ENCODE data around the gene MRPS23.

The MRPS23 gene

DNA sequence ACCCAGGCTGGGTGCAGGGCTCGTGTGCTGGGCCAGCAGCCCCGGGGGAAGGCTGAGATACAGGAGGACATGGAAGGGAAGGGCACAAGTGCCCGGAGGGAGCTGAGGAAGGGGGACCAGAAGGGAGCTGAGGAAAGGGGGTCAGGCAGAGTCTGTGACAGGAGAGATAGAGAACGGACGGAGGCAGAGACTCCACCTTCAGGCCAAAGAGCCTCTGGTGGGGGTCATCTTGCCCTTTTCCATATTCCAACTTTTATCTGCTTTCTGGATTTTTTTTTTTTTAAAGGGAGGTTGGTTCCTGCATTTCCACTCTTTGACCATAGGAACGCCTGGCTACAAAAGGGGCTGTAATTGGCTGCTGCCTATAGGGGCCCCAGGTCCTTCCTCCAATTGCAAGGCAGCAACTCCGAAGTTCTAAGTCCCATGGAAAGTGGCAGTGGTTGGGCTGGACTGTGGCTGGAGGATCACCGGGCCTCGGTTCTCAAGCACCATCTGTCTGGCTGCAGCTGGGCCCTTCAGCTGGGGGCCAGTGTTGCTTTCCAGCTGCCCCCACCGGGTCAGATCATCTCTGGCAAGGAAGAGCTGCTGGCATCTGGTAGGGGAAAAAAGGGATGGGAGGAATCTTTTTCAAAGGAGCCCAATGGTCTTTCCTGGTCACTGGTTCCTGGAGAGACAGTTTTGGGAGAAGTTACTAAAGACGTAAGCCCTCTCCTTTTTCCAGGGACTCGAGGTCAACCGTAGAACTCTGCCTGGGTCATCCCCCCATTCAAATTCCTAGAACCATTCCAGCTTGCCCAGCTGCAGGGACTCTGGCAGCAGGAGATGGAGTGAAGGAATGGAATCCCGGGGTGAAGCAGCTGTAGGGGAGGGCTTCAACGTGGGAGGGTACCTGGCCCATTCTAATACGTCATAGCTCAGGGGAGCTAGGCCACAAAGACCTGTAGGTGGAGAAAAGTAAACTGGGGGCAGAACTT, 13.1 kb upstream of the MRPS23 start:
- Histone ChIP-seq H3K4me1 (ENCODE audit: control insufficient read depth in 1 of 2, insufficient read depth in 2 of 2, low read length in 2 of 2) (peaks cover 24 to 31% of the 10 kb centered on the region in 2 donors), H3K9me3 (ENCODE audit: control insufficient read depth in 1 of 2, low read length in 2 of 2) (no peaks in the 10 kb centered on the region), H3K27me3 (ENCODE audit: control insufficient read depth in 1 of 2, insufficient read depth in 2 of 2, low read length in 2 of 2) (no peaks in the 10 kb centered on the region), H3K4me3 (ENCODE audit: low read depth in 1 of 2, low read length in 2 of 2) (peak overlapping the region in 1 of 2 donors; percentile 63), H3K27ac (ENCODE audit: low read depth, low read length) (no peak overlapping the region), H3K9ac (ENCODE audit: low read depth in 1 of 2, low read length in 2 of 2) (peak overlapping the region in 1 of 2 donors; percentile 32), H3K36me3 (ENCODE audit: control insufficient read depth in 1 of 2, insufficient read depth in 2 of 2, low read length in 2 of 2) (no peaks in the 10 kb centered on the region)

- Histone ChIP-seq H3K27me3 (ENCODE audit: control insufficient read depth in 1 of 2, insufficient read depth in 2 of 2, low read length in 2 of 2) (no peaks in the 10 kb centered on the region), H3K9me3 (ENCODE audit: control insufficient read depth in 1 of 2, low read length in 2 of 2) (no peaks in the 10 kb centered on the region), H3K4me3 (ENCODE audit: low read depth in 1 of 2, low read length in 2 of 2) (peak overlapping the region; percentile 63 to 71), H3K36me3 (ENCODE audit: control insufficient read depth in 1 of 2, insufficient read depth in 2 of 2, low read length in 2 of 2) (no peaks in the 10 kb centered on the region), H3K4me1 (ENCODE audit: control insufficient read depth in 1 of 2, insufficient read depth in 2 of 2, low read length in 2 of 2) (peaks cover 20 to 23% of the 10 kb centered on the region in 2 donors), H3K9ac (ENCODE audit: low read depth in 1 of 2, low read length in 2 of 2) (peak overlapping the region; percentile 32 to 58), H3K27ac (ENCODE audit: low read depth, low read length) (peak overlapping the region; percentile 58)
Measured at GRCh38 chr17:57861790-57862693, 12.2 kb upstream of the MRPS23 start.

DNA sequence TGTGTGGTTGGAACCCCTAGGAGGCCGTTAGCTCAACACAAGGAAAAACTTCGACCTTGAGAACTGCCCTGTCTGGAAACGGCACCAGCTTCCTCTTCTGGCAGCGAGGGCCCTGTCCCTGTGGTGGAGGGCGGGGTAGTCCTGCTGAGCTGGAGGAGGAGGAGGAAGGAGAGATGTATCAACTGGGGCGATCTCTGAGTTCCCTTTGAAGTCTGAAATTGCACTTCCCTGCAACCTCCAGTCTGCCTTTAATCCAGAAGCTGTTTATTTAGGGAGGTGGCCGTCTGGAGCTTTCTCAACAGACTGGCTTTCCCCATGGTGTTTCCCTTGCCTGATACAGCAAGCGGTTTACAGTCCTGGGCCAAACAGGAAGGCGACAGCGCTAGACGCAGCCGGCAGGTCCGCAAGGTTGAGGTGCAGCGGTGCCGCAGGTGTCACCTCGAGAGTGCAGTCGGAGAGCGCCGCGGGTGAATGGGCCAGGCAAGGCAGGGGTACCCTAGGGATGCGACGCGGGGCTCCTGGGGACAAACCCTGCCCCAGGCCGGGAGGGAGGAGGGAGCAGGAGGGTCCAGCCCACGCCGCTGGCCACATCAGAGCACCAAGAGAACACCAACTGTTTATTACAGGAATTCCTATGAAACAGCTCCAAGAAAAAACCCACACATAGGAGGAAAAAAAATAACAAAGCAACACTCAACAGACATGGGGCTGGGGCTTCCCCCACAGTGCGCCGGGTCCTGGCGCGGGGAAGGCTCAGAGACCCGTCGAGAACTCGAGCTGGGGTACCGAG, 11.4 kb upstream of the MRPS23 start:
- Histone ChIP-seq H3K27ac (ENCODE audit: low read depth, low read length) (peak overlapping the region; percentile 58), H3K4me1 (ENCODE audit: control insufficient read depth in 1 of 2, insufficient read depth in 2 of 2, low read length in 2 of 2) (peaks cover 20 to 23% of the 10 kb centered on the region in 2 donors), H3K9me3 (ENCODE audit: control insufficient read depth in 1 of 2, low read length in 2 of 2) (no peaks in the 10 kb centered on the region), H3K27me3 (ENCODE audit: control insufficient read depth in 1 of 2, insufficient read depth in 2 of 2, low read length in 2 of 2) (no peaks in the 10 kb centered on the region), H3K4me3 (ENCODE audit: low read depth in 1 of 2, low read length in 2 of 2) (peak overlapping the region; percentile 63 to 71), H3K9ac (ENCODE audit: low read depth in 1 of 2, low read length in 2 of 2) (peak overlapping the region; percentile 32 to 58), H3K36me3 (ENCODE audit: control insufficient read depth in 1 of 2, insufficient read depth in 2 of 2, low read length in 2 of 2) (no peaks in the 10 kb centered on the region)

DNA sequence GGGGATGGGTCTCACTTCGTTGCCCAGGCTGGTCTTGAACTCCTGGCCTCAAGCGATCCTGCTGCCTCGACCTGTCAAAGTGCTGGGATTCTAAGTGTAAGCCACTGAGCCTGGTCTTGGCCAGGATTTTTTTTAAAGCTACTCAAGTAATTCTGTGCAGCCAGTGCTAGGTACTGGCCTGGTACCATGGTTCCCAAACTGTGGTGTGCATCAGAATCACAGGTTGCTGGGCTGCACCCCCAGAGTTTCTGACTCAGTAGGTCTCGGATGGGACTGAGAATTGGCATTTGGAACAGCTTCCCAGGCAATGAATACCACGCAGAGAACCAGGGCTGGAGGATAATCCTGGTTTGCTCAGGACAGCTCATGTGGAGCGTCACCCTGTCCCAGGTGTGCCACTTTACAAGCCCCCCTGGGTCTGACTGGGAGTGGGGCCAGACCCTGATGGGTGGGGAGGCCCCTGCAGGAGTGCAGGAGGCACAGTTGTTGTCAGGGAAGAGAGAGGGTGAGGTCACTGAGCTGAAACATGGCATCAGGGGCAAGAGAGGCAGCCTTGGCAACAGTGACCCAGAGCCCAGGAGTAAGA, 10.7 kb upstream of the MRPS23 start:
- Histone ChIP-seq H3K27me3 (ENCODE audit: control insufficient read depth in 1 of 2, insufficient read depth in 2 of 2, low read length in 2 of 2) (no peaks in the 10 kb centered on the region), H3K4me3 (ENCODE audit: low read depth in 1 of 2, low read length in 2 of 2) (peak overlapping the region; percentile 63 to 71), H3K4me1 (ENCODE audit: control insufficient read depth in 1 of 2, insufficient read depth in 2 of 2, low read length in 2 of 2) (peaks cover 20 to 26% of the 10 kb centered on the region in 2 donors), H3K9ac (ENCODE audit: low read depth in 1 of 2, low read length in 2 of 2) (peak overlapping the region in 1 of 2 donors; percentile 58), H3K27ac (ENCODE audit: low read depth, low read length) (peak overlapping the region; percentile 55), H3K9me3 (ENCODE audit: control insufficient read depth in 1 of 2, low read length in 2 of 2) (no peaks in the 10 kb centered on the region), H3K36me3 (ENCODE audit: control insufficient read depth in 1 of 2, insufficient read depth in 2 of 2, low read length in 2 of 2) (no peaks in the 10 kb centered on the region)

DNA sequence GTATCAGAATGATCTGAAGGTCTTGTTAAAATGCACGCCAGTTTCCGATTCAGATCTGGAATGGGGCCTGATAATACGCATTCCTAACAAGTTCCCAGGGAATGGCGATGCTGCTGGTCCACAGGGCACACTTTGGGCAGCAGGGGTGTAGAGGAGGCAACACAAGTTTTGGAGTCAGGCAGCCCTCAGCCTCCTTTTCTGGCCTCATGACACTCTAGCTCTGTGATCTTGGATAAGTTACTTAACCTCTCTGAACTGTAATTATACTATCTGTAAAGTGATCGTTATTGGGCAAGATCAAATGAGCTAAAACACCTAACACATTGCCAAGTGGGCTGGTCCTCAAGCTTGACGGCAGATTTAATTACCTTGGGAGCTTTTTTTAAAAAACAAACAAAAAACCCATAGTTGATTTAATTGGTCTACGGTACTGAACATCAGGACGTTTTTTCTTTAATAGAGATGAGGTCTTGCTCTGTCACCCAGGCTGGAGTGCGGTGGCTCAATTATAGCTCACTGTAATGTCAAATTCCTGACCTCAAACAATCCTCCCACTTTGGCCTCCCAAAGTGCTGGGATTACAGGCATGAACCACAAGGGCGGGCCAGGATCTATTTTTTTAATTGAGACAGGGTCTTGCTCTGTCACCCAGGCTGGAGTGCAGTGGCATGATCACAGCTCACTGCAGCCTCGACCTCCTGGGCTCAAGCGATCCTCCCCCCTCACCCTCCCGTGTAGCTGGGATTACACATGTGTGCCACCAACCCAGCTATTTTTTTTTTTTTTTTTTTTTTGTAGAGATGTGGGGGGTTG, 10.0 kb upstream of the MRPS23 start:
- Histone ChIP-seq H3K4me1 (ENCODE audit: control insufficient read depth in 1 of 2, insufficient read depth in 2 of 2, low read length in 2 of 2) (peaks cover 20 to 28% of the 10 kb centered on the region in 2 donors), H3K27ac (ENCODE audit: low read depth, low read length) (no peak overlapping the region)

GRCh38 chr17:57858838-57859237, 9.0 kb upstream of the MRPS23 start:
- Histone ChIP-seq H3K9ac (ENCODE audit: low read depth in 1 of 2, low read length in 2 of 2) (no peak overlapping the region), H3K4me3 (ENCODE audit: low read depth in 1 of 2, low read length in 2 of 2) (no peak overlapping the region), H3K36me3 (ENCODE audit: control insufficient read depth in 1 of 2, insufficient read depth in 2 of 2, low read length in 2 of 2) (no peaks in the 10 kb centered on the region), H3K4me1 (ENCODE audit: control insufficient read depth in 1 of 2, insufficient read depth in 2 of 2, low read length in 2 of 2) (peaks cover 21 to 29% of the 10 kb centered on the region in 2 donors), H3K27me3 (ENCODE audit: control insufficient read depth in 1 of 2, insufficient read depth in 2 of 2, low read length in 2 of 2) (no peaks in the 10 kb centered on the region), H3K9me3 (ENCODE audit: control insufficient read depth in 1 of 2, low read length in 2 of 2) (no peaks in the 10 kb centered on the region), H3K27ac (ENCODE audit: low read depth, low read length) (no peak overlapping the region)

More for the DNA sequence above, 10.0 kb upstream of the MRPS23 start:
- no peaks in the 10 kb centered on the region for H3K36me3 ChIP-seq (ENCODE audit: control insufficient read depth in 1 of 2, insufficient read depth in 2 of 2, low read length in 2 of 2)
- no peak overlapping the region for H3K9ac ChIP-seq (ENCODE audit: low read depth in 1 of 2, low read length in 2 of 2)
- H3K4me3 ChIP-seq (ENCODE audit: low read depth in 1 of 2, low read length in 2 of 2): no peak overlapping the region
- H3K9me3 ChIP-seq (ENCODE audit: control insufficient read depth in 1 of 2, low read length in 2 of 2): no peaks in the 10 kb centered on the region
- H3K27me3 ChIP-seq (ENCODE audit: control insufficient read depth in 1 of 2, insufficient read depth in 2 of 2, low read length in 2 of 2): no peaks in the 10 kb centered on the region

- peaks cover 33 to 37% of the 10 kb centered on the region in 2 donors for H3K4me1 ChIP-seq (ENCODE audit: control insufficient read depth in 1 of 2, insufficient read depth in 2 of 2, low read length in 2 of 2)
- H3K36me3 ChIP-seq (ENCODE audit: control insufficient read depth in 1 of 2, insufficient read depth in 2 of 2, low read length in 2 of 2): no peaks in the 10 kb centered on the region
- H3K9ac ChIP-seq (ENCODE audit: low read depth in 1 of 2, low read length in 2 of 2): no peak overlapping the region
- no peak overlapping the region for H3K27ac ChIP-seq (ENCODE audit: low read depth, low read length)
- no peaks in the 10 kb centered on the region for H3K27me3 ChIP-seq (ENCODE audit: control insufficient read depth in 1 of 2, insufficient read depth in 2 of 2, low read length in 2 of 2)
- H3K9me3 ChIP-seq (ENCODE audit: control insufficient read depth in 1 of 2, low read length in 2 of 2): no peaks in the 10 kb centered on the region
- H3K4me3 ChIP-seq (ENCODE audit: low read depth in 1 of 2, low read length in 2 of 2): no peak overlapping the region
Measured at GRCh38 chr17:57856792-57857620, 7.2 kb upstream of the MRPS23 start.

GRCh38 chr17:57855391-57856035, 5.7 kb upstream of the MRPS23 start:
- Histone ChIP-seq H3K4me1 (ENCODE audit: control insufficient read depth in 1 of 2, insufficient read depth in 2 of 2, low read length in 2 of 2) (peaks cover 25 to 38% of the 10 kb centered on the region in 2 donors), H3K27me3 (ENCODE audit: control insufficient read depth in 1 of 2, insufficient read depth in 2 of 2, low read length in 2 of 2) (no peaks in the 10 kb centered on the region), H3K27ac (ENCODE audit: low read depth, low read length) (no peak overlapping the region), H3K4me3 (ENCODE audit: low read depth in 1 of 2, low read length in 2 of 2) (no peak overlapping the region), H3K36me3 (ENCODE audit: control insufficient read depth in 1 of 2, insufficient read depth in 2 of 2, low read length in 2 of 2) (no peaks in the 10 kb centered on the region), H3K9ac (ENCODE audit: low read depth in 1 of 2, low read length in 2 of 2) (no peak overlapping the region), H3K9me3 (ENCODE audit: control insufficient read depth in 1 of 2, low read length in 2 of 2) (no peaks in the 10 kb centered on the region)
